NCI-H1105 treated with DMSO at 0.1 percent for 48 hours (cell line): ENCODE results near the gene KLHL41.
A peak's percentile ranks its signal among the peaks of the same experiment; 100 is the strongest.

ENCODE experiments used
- DNase-seq: peaks from one replicate; lab custom pipeline; 2025; lab: John Stamatoyannopoulos, UW

The KLHL41 gene

GRCh38 chr2:169509298-169509885 is at the start of gene KLHL41:
KLHL41 (plus strand) TSS chr2:169509702; CDS start chr2:169509779, 77 bp downstream.
- DNase-seq: no peak

GRCh38 chr2:169461143-169461542 is 48.4 kb upstream of the KLHL41 start:
- DNase-seq: no peak

GRCh38 chr2:169462896-169463695 is 46.4 kb upstream of the KLHL41 start:
- DNase-seq: no peak

GRCh38 chr2:169464466-169464865 is 45.0 kb upstream of the KLHL41 start:
- no peak for DNase-seq

GRCh38 chr2:169464882-169465281 is 44.6 kb upstream of the KLHL41 start:
- no peak for DNase-seq

GRCh38 chr2:169468841-169469240 is 40.7 kb upstream of the KLHL41 start:
- no peak for DNase-seq

GRCh38 chr2:169469952-169470572 is 39.4 kb upstream of the KLHL41 start:
- no peak for DNase-seq

GRCh38 chr2:169472249-169472648 is 37.3 kb upstream of the KLHL41 start:
- no peak for DNase-seq

GRCh38 chr2:169476459-169476858 is 33.0 kb upstream of the KLHL41 start:
- no peak for DNase-seq

- no peak for DNase-seq
Measured at GRCh38 chr2:169478339-169478738, 31.2 kb upstream of the KLHL41 start.

GRCh38 chr2:169478745-169479256 is 30.7 kb upstream of the KLHL41 start:
- DNase-seq: no peak

GRCh38 chr2:169479257-169480078 is 30.0 kb upstream of the KLHL41 start, which contains the start of gene BBS5:
BBS5 (plus strand) TSS chr2:169479494; CDS start chr2:169479554, 60 bp downstream.
- DNase-seq: peak; percentile 69

GRCh38 chr2:169480079-169480465 is 29.4 kb upstream of the KLHL41 start:
- DNase-seq: no peak

- no peak for DNase-seq
Measured at GRCh38 chr2:169485650-169486138, 23.8 kb upstream of the KLHL41 start.

- no peak for DNase-seq
Measured at GRCh38 chr2:169486487-169486886, 23.0 kb upstream of the KLHL41 start.

GRCh38 chr2:169490834-169491233 is 18.7 kb upstream of the KLHL41 start:
- no peak for DNase-seq

- no peak for DNase-seq
Measured at GRCh38 chr2:169491378-169491777, 18.1 kb upstream of the KLHL41 start.

GRCh38 chr2:169493360-169493759 is 16.1 kb upstream of the KLHL41 start:
- DNase-seq: no peak

GRCh38 chr2:169495310-169495928 is 14.1 kb upstream of the KLHL41 start:
- no peak for DNase-seq

- DNase-seq: no peak
Measured at GRCh38 chr2:169504651-169505050, 4.9 kb upstream of the KLHL41 start.

GRCh38 chr2:169507698-169508097 is 1.8 kb upstream of the KLHL41 start:
- no peak for DNase-seq
